ENCODE data around the gene TUBGCP6. TPM values are rescaled to one million over a fixed set of nuclear protein-coding genes. Genes with fewer than 3 reads are reported as not detected.

Gene TUBGCP6
- total RNA-seq, 1 experiment from 2014 or later = 31.0 TPM

- Histone ChIP-seq H3K27me3 (replicated peaks; ENCODE audit: insufficient read depth, low read depth, low read length, poor library complexity) (no peaks in the 10 kb centered on the region), H3K36me3 (ENCODE audit: insufficient read depth, low read length, poor library complexity, severe bottlenecking) (no peaks in the 10 kb centered on the region), H3K9me3 (ENCODE audit: low read depth, low read length, poor library complexity, severe bottlenecking) (no peaks in the 10 kb centered on the region), H3K4me3 (ENCODE audit: low read depth, low read length, poor library complexity, severe bottlenecking) (no peak overlapping the region), H3K27ac (ENCODE audit: low read depth, low read length, poor library complexity, severe bottlenecking) (no peak overlapping the region), H3K4me1 (ENCODE audit: insufficient read depth, low read length, poor library complexity, severe bottlenecking) (peaks cover 4% of the 10 kb centered on the region)
- intact Hi-C loops (cut with micrococcal nuclease; ENCODE audit: unreplicated experiment) = no loop called here
- ChIA-PET CTCF (no interaction called here), POLR2A (ENCODE audit: low non-redundant PET) (no interaction called here)
- no TSS peak for BruUV-seq (replicated peaks)
- DNase-seq (ENCODE audit: low spot score) = no peak
- TF ChIP-seq CTCF (conservative IDR thresholded peaks at IDR 0.05; ENCODE audit: low read depth, low read length) (no peak), EZH2 (IDR thresholded peaks at IDR 0.05; ENCODE audit: borderline replicate concordance, low read depth, low read length, poor library complexity, severe bottlenecking) (no peak)
Measured at GRCh38 chr22:50167689-50168489, 76.9 kb downstream of the TUBGCP6 start.

Other genes with a start within 250 kb of the TUBGCP6 start
- not detected in 2 replicates for gene IL17REL, start 232.3 kb downstream of the TUBGCP6 start, total RNA-seq (2021)
- gene TTLL8, start 186.7 kb downstream of the TUBGCP6 start, total RNA-seq (2021) = not detected in 2 replicates
- gene MLC1, start 159.6 kb downstream of the TUBGCP6 start, total RNA-seq (2021) = 0.37 and 0.75 TPM in 2 replicates
- 0.33 TPM in 1 of 2 replicates, not detected in the other for gene MOV10L1, start 155.0 kb downstream of the TUBGCP6 start, total RNA-seq (2021)
- gene PANX2, start 74.3 kb downstream of the TUBGCP6 start, total RNA-seq (2021) = 7.6 and 9.1 TPM in 2 replicates
- gene TRABD, start 59.1 kb downstream of the TUBGCP6 start, total RNA-seq (2021) = 63.9 and 68.2 TPM in 2 replicates
- 39.2 and 41.3 TPM in 2 replicates for gene SELENOO, start 44.0 kb downstream of the TUBGCP6 start, total RNA-seq (2021)
- 38.6 and 42.8 TPM in 2 replicates for gene HDAC10, start 6.2 kb upstream of the TUBGCP6 start, total RNA-seq (2021)
- 20.8 and 27.5 TPM in 2 replicates for gene MAPK12, start 16.7 kb upstream of the TUBGCP6 start, total RNA-seq (2021)
- 5.4 and 10.4 TPM in 2 replicates for gene MAPK11, start 25.4 kb upstream of the TUBGCP6 start, total RNA-seq (2021)
- gene PLXNB2, start 62.6 kb upstream of the TUBGCP6 start, total RNA-seq (2021) = 155 and 173 TPM in 2 replicates
- gene DENND6B, start 82.0 kb upstream of the TUBGCP6 start, total RNA-seq (2021) = 5.3 and 10.8 TPM in 2 replicates
- 64.6 and 66.7 TPM in 2 replicates for gene PPP6R2, start 98.3 kb upstream of the TUBGCP6 start, total RNA-seq (2021)
- 97.2 and 107 TPM in 2 replicates for gene SBF1, start 230.0 kb upstream of the TUBGCP6 start, total RNA-seq (2021)
- 5.4 and 9.8 TPM in 2 replicates for gene ADM2, start 236.5 kb upstream of the TUBGCP6 start, total RNA-seq (2021)
- gene MIOX, start 241.8 kb upstream of the TUBGCP6 start, total RNA-seq (2021) = 0.32 and 0.46 TPM in 2 replicates

All from A673 (cell line).